PC-9 (cell line): ENCODE measurements around the gene BAIAP2L2. TPM values are rescaled to one million over a fixed set of nuclear protein-coding genes. Genes with fewer than 3 reads are reported as not detected.

Source experiments
- BruUV-seq: library from RNA; stranded (reverse); fragments of 400-500 nt; replicated peaks from 2 replicates; lab custom pipeline; 2021; lab: Mats Ljungman, UMichigan
- CTCF ChIA-PET: fragments of 300-600 bp; sonication (Branson Sonifier 250); formaldehyde crosslinking; loops from one replicate; lab custom pipeline; 2022; ENCODE audit warnings: antibody characterized with exemption; lab: Charles Lee
- POLR2A ChIA-PET: fragments of 300-600 bp; sonication (Branson Sonifier 250); formaldehyde crosslinking; loops from one replicate; lab custom pipeline; 2022; ENCODE audit warnings: antibody characterized with exemption; ENCODE audit not compliant: unreplicated experiment; lab: Charles Lee
- DNase-seq, 2 experiments: peaks; one replicate each; pipeline versions ENCODE4 v3.0.0 to v3.0.0-alpha.2; 2015 to 2022; ENCODE audit warnings: mixed read lengths in 1 of 2
- H2AFZ ChIP-seq: fragments of 200-600 bp; sonication (generic); 2 replicates; pipeline ENCODE4 v1.8.1; 2017; ENCODE audit warnings: antibody characterized with exemption
- H3F3A ChIP-seq: fragments of 200-600 bp; sonication (generic); 2 replicates; pipeline ENCODE4 v1.8.1; 2017; ENCODE audit warnings: antibody characterized with exemption, mild to moderate bottlenecking, low read depth; ENCODE audit not compliant: insufficient read depth
- H3K27ac ChIP-seq: fragments of 200-600 bp; sonication (generic); 2 replicates; pipeline ENCODE4 v1.6.1; 2016; ENCODE audit warnings: mixed run types
- H3K27me3 ChIP-seq: fragments of 200-600 bp; sonication (generic); 2 replicates; pipeline ENCODE4 v1.6.1; 2016; ENCODE audit warnings: low read depth, mixed run types; ENCODE audit not compliant: insufficient read depth
- H3K36me3 ChIP-seq: fragments of 200-600 bp; sonication (generic); 2 replicates; pipeline ENCODE4 v1.6.1; 2016; ENCODE audit warnings: low read depth, mixed run types
- H3K4me1 ChIP-seq: fragments of 200-600 bp; sonication (generic); replicated peaks from 2 replicates; pipeline ENCODE4 v1.6.1; 2016; ENCODE audit warnings: mixed run types; ENCODE audit not compliant: insufficient read depth
- H3K4me2 ChIP-seq: fragments of 200-600 bp; sonication (generic); 2 replicates; pipeline ENCODE4 v1.6.1; 2017; ENCODE audit warnings: mixed run types
- H3K4me3 ChIP-seq: fragments of 200-600 bp; sonication (generic); 2 replicates; pipeline ENCODE4 v1.6.1; 2016; ENCODE audit warnings: mixed run types
- H3K79me2 ChIP-seq: fragments of 200-600 bp; sonication (generic); 2 replicates; pipeline ENCODE4 v1.6.1; 2017; ENCODE audit warnings: low read depth, mixed run types
- H3K9me2 ChIP-seq: fragments of 200-600 bp; sonication (generic); 2 replicates; pipeline ENCODE4 v1.8.1; 2017; ENCODE audit warnings: mild to moderate bottlenecking; ENCODE audit not compliant: insufficient read depth
- H3K9me3 ChIP-seq: fragments of 200-600 bp; sonication (generic); 2 replicates; pipeline ENCODE4 v1.8.1; 2016; ENCODE audit warnings: low read depth; ENCODE audit not compliant: insufficient read depth
- H4K20me1 ChIP-seq: fragments of 200-600 bp; sonication (generic); 2 replicates; pipeline ENCODE4 v1.8.1; 2017; ENCODE audit not compliant: insufficient read depth
- EZH2 ChIP-seq: fragments of 200-600 bp; sonication (generic); IDR thresholded peaks from 2 replicates; pipeline ENCODE4 v1.8.0; 2017; ENCODE audit warnings: antibody characterized with exemption, low read depth
- intact Hi-C: fragments of 100-400 bp; cut with micrococcal nuclease; formaldehyde crosslinking; loops from one replicate; pipeline ENCODE4 v1.10.0; 2022; ENCODE audit not compliant: unreplicated experiment
- total RNA-seq: library from RNA; stranded (reverse); gene quantifications from 2 replicates; pipeline ENCODE4 v1.2.3, GENCODE V29; 2021
- TF ChIP-seq, protein P1 (sequence below): fragments of 200-600 bp; sonication (generic); conservative IDR thresholded peaks from 2 replicates; pipeline ENCODE4 v1.6.1; 2017; ENCODE audit warnings: mixed run types, antibody characterized with exemption, mild to moderate bottlenecking, moderate library complexity

The BAIAP2L2 gene
- total RNA-seq, 1 experiment from 2014 or later = 7.1 TPM

- ChIA-PET POLR2A (interaction anchor here (0.5 to 0.7 kb wide), 3 partner anchors 87 to 163 kb away, joined by 3 to 8 read pairs (median 5); partner anchors contain the start of gene MAFF), CTCF (interaction anchor here (0.5 to 1.2 kb wide), 8 partner anchors 12 to 1094 kb away, joined by 3 to 14 read pairs (median 4); no protein-coding TSS in a partner anchor)
- intact Hi-C loops = loop anchor here (2.0 to 5.0 kb wide), 4 partner anchors 68 to 183 kb away; partner anchors contain the start of gene PLA2G6
- H3K4me3 ChIP-seq = no peak overlapping the region
- no peaks in the 10 kb centered on the region for H3K9me2 ChIP-seq
- no peaks in the 10 kb centered on the region for H3K27me3 ChIP-seq
- H3K9me3 ChIP-seq = no peaks in the 10 kb centered on the region
- H3K36me3 ChIP-seq = no peaks in the 10 kb centered on the region
- no peak overlapping the region for H2AFZ ChIP-seq
- peak; percentile 69 to 90 for DNase-seq
- no peak overlapping the region for H3K4me2 ChIP-seq
- no peaks in the 10 kb centered on the region for H4K20me1 ChIP-seq
- no TSS peak for BruUV-seq
- H3F3A ChIP-seq = peaks cover 5% of the 10 kb centered on the region
- TF ChIP-seq, protein P1, sequence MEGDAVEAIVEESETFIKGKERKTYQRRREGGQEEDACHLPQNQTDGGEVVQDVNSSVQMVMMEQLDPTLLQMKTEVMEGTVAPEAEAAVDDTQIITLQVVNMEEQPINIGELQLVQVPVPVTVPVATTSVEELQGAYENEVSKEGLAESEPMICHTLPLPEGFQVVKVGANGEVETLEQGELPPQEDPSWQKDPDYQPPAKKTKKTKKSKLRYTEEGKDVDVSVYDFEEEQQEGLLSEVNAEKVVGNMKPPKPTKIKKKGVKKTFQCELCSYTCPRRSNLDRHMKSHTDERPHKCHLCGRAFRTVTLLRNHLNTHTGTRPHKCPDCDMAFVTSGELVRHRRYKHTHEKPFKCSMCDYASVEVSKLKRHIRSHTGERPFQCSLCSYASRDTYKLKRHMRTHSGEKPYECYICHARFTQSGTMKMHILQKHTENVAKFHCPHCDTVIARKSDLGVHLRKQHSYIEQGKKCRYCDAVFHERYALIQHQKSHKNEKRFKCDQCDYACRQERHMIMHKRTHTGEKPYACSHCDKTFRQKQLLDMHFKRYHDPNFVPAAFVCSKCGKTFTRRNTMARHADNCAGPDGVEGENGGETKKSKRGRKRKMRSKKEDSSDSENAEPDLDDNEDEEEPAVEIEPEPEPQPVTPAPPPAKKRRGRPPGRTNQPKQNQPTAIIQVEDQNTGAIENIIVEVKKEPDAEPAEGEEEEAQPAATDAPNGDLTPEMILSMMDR = peak; percentile 99
- no peak for TF ChIP-seq EZH2
- no peaks in the 10 kb centered on the region for H3K79me2 ChIP-seq
- peaks cover 14% of the 10 kb centered on the region for H3K4me1 ChIP-seq
- no peak overlapping the region for H3K27ac ChIP-seq
Measured at GRCh38 chr22:38114484-38115398, 4.3 kb upstream of the BAIAP2L2 start.

- Histone ChIP-seq H4K20me1 (no peaks in the 10 kb centered on the region), H3K27me3 (no peaks in the 10 kb centered on the region), H2AFZ (no peak overlapping the region), H3K4me3 (no peak overlapping the region), H3F3A (peaks cover 13% of the 10 kb centered on the region), H3K36me3 (no peaks in the 10 kb centered on the region), H3K4me2 (no peak overlapping the region), H3K9me3 (no peaks in the 10 kb centered on the region), H3K4me1 (peaks cover 14% of the 10 kb centered on the region), H3K27ac (no peak overlapping the region), H3K9me2 (no peaks in the 10 kb centered on the region), H3K79me2 (no peaks in the 10 kb centered on the region)
- ChIA-PET POLR2A (no interaction called here), CTCF (no interaction called here)
- no peak for DNase-seq
- intact Hi-C loops = loop anchor here (5.0 kb wide), 3 partner anchors 70 to 185 kb away; partner anchors contain the start of gene PLA2G6
- BruUV-seq = no TSS peak
- no peak for TF ChIP-seq EZH2
- TF ChIP-seq, protein P1 = no peak
Measured at GRCh38 chr22:38112381-38112780, 1.9 kb upstream of the BAIAP2L2 start.

DNA sequence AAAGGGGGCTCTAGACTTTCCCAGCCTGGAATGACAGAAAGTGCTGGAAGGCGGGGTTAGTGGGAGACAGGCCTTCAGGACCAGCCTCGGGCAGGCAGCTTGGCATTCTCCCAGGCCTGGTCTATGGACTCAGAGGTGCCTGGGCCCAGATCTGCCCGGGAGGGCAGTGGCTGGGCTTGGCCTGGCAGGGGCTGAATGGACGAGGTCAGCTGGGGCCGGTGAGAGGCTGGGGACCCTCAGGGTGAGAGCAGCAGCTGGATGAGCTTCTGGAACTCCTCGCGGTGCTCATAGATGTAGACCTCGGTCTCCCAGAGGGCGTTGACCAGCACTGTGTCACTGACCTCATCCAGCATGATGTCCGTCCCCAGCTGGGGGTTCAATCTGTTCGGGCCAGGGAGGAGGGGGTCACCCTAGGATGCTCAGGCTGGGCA is 1.5 kb upstream of the BAIAP2L2 start:
- intact Hi-C loops = loop anchor here (2.0 to 5.0 kb wide), 4 partner anchors 31 to 185 kb away; partner anchors contain the start of gene PLA2G6
- DNase-seq = no peak
- H3K4me3 ChIP-seq = no peak overlapping the region

More for the DNA sequence above, 1.5 kb upstream of the BAIAP2L2 start:
- BruUV-seq = no TSS peak
- H3K4me1 ChIP-seq = peaks cover 14% of the 10 kb centered on the region
- POLR2A ChIA-PET = no interaction called here
- H3K9me2 ChIP-seq = no peaks in the 10 kb centered on the region
- no peak overlapping the region for H2AFZ ChIP-seq
- H3K27ac ChIP-seq = no peak overlapping the region
- H3K79me2 ChIP-seq = no peaks in the 10 kb centered on the region
- no peak for TF ChIP-seq EZH2
- H3K9me3 ChIP-seq = no peaks in the 10 kb centered on the region
- H4K20me1 ChIP-seq = no peaks in the 10 kb centered on the region
- no peaks in the 10 kb centered on the region for H3K27me3 ChIP-seq
- CTCF ChIA-PET = no interaction called here
- no peaks in the 10 kb centered on the region for H3K36me3 ChIP-seq
- H3F3A ChIP-seq = peaks cover 13% of the 10 kb centered on the region
- H3K4me2 ChIP-seq = no peak overlapping the region
